GM19372 (cell line): ENCODE measurements around the gene BRD9.
"Not testable (repeated sequence)": the region's sequence is repeated elsewhere in the genome, so short reads cannot be mapped to it uniquely, and the experiment has no call there.

Experiments
- ATAC-seq: cut with Tn5 transposase; IDR thresholded peaks from one replicate; pipeline ENCODE4 v1.9.1; 2021; ENCODE audit warnings: mild to moderate bottlenecking, low read depth, moderate library complexity; ENCODE audit not compliant: unreplicated experiment

Gene BRD9

DNA sequence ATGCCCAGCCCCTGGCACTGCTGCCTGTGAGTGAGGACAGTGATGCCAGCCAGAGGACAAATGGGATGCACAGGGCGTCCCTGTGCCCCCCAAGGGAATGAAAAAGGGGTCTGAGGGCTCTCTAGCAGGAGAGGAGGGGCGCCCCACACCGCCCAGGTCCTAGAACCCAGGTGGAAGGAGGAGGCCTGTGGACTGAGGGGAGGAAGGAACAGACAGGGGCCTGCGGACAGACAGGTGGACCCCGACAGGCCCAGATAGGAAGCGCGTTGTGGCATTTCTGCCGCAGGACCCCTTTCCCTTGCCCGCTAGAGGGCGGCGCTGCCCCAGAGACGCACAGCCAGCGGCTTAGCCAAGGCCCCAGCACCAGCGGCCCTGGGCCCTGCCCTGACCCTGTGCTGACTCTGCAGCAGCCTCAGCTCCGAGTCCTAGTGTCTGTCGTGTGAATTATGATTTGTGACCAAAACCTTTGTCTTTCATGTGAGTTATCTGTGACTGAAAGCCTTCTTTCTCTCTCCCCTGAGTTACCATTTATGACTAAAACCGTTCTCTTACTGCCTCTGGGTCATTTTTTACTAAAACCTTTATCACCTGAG is 30.8 kb upstream of the BRD9 start:
- peak; percentile 92 for ATAC-seq

GRCh38 chr5:922436-923280 is 30.1 kb upstream of the BRD9 start:
- no peak for ATAC-seq

GRCh38 chr5:921456-922435 is 29.1 kb upstream of the BRD9 start:
- ATAC-seq = no peak

DNA sequence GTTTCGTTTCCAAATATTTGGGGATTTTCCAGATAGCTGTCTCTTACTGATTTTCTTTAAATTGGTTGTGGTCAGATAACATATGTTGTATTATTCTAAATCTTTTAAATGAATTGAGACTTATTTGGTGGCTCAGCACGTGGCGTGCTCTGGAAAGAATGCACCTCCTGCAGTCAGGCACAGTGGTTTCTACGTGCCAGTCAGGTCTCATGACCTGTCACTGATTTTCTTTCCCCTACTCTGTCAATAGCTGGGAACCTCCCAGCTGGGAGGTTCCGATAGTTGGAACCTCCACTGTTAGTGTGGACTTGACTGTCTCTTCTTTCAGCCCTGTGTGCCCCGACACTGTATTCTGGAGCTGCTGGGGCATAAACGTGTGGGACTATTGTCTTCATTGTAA is 27.7 kb upstream of the BRD9 start:
- no peak for ATAC-seq

GRCh38 chr5:919356-920000 is 26.9 kb upstream of the BRD9 start:
- no peak for ATAC-seq

GRCh38 chr5:918717-919116 is 26.1 kb upstream of the BRD9 start:
- not testable (repeated sequence) for ATAC-seq

- ATAC-seq = no peak
These were observed 24.1 kb upstream of the BRD9 start for GRCh38 chr5:916441-917293.

DNA sequence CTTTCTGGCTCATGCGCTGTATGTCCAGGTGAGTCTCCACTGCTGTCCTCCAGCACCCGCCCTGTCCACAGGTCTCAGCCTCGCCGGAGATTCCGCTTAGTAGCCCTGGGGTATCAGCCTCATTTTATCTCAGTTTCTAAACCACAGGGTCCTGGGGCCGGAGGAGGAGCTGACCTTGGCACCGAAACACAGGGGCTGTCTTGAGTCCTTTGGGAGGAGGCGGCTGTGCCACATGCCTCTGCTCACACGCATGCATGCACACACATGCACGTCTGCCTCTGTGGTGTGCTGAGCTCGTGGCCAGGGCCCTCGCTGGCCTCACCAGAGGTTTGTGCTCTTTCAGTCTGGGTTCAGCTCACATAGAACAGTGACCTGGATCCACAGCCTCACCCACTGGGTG is 23.3 kb upstream of the BRD9 start:
- no peak for ATAC-seq

GRCh38 chr5:915346-915745 is 22.7 kb upstream of the BRD9 start:
- ATAC-seq = not testable (repeated sequence)

DNA sequence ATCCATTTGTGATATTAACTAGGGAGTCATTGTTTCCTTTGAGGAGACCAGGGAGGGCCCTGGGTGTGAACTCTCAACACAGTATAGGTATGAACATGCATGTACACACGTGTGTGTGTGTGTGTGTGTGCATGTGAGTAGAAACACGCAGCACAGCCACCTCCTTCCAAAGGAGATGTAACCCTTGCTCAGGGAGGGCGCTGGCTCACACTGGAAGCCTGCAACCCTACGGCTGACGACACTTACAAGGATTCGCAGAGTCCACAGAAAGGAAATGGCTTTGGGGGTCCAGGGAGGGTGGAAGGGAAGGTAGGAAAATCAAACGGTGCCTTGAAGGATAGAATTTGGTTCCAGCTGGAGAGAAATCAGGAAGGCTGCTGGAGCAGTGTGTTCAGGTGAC is 22.0 kb upstream of the BRD9 start:
- no peak for ATAC-seq

DNA sequence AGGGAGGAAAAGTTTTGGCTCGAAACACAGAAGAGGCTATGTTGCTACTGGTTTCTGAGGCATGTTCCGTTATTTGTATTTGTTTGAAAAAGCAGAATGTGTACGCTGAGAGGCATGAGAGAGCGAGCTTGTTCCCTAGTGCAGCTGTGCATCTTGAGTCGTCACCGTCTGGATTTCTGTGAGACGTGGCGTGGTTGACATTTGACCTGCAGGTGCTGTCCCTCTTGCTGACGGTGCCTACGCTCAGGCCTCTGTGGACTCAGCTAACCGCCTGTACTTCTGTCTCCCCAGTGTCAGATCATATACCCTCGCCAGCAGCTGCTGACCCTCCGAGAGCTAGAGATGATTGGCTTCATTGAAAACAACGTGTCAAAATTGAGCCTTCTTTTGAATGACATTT is 21.6 kb upstream of the BRD9 start:
- no peak for ATAC-seq

DNA sequence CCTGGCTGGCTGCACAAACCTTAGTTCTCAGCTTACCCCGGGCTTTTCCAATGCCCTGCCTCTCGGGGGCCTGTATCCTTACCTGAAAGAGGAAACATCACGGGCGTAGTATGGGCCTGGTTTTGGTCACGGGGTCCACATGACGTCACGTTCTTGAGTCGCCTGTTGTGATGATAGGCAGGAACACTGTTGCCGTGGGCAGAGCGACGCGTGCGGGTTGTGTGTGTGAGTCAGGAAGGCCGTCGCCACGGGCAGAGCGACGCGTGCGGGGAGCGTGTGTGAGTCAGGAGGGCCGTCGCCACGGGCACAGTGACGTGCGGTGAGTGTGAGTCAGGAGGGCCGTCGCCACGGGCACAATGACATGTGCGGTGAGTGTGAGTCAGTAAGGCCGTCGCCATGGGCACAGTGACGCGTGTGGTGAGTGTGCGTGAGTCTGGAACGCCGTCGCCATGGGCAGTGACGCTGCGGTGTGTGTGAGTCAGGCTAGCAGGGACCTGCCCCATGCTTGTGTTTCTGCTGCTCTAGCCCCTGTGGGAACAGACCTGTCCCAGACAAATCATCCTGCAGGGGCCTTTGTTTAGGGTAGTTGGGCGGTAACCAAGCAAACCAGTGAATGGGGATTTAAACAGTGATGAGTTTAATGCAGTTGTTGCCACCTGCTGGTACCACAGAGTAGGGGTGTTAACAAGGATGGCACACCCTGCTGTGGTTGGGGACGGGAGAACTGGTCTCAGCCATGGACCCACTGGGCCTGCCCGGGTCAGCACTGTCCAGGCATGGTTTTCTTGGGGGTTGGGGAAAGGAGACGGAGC is 19.9 kb upstream of the BRD9 start:
- no peak for ATAC-seq

DNA sequence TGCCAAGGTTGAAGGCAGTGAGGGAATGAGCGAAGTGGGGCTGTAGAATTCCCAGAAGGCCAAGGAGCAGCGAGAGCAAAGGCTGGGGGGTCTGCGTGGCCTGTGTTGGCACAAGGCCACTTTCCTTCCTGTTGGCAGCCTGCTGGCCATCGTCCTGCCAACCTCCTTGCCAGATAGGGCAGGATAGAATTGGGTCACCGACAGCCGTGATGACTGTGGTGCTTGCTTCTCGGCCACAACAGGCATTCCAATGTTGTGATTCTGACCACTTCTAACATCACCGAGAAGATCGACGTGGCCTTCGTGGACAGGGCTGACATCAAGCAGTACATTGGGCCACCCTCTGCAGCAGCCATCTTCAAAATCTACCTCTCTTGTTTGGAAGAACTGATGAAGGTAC is 19.0 kb upstream of the BRD9 start:
- ATAC-seq = no peak

- no peak for ATAC-seq
These were observed 18.2 kb upstream of the BRD9 start for GRCh38 chr5:910769-911160.

DNA sequence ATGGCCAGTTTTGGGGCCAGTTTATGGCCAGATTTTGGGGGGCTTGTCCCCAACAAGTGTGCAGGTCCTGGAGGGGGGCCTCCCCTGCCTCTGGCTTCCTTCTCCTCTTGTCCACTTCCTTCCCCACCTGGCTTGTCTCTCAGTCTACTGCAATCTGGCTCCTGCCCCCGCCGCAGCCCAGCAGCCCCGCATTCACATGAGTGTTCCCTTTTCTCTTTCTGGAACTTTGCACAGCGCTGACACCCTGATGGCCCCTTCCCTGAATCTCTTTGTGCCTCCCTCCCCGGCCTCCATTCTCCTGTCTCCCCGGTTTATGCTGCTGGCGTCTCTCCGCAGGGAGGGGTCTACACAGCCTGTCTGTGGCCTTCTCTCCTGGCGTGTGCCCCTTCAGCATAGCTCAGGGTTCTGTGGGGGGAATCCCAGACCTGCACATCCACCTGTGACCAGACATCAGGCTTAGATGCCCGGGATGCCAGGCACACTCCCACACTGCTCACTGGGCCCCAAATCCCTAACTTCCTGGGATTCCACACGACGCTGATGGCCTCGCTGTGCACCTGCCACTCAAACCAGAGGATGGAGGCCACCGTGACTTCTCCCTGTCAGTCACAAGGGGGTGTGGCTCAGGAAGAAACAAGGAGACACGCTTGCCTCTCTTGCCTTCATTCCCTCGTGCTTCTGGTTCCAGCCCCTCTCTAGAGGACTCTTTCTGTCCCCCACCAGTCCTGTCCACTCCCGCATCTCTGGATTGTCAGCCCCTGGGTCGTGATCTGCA is 17.6 kb upstream of the BRD9 start:
- no peak for ATAC-seq

DNA sequence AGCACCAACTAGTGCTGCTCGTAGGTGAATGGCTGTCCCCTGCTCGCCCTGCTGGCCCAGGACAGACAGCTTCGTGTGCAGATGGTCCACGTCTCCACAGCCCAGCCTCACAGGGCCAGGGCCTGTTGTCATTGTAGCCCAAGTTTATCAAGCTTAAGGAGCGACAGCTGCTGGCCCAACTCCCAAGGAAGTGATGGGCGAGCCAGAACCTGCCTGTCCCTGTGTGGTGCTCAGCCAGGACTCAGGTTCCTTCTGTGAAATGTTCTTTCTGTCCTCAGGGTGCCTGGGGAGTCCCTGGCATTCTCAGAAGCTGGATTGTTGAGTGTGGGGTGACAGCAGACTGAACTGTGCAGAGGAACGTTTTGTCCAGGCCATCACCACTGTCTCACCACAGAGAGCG is 16.5 kb upstream of the BRD9 start:
- ATAC-seq = no peak

GRCh38 chr5:908172-908571 is 15.6 kb upstream of the BRD9 start:
- ATAC-seq = no peak

DNA sequence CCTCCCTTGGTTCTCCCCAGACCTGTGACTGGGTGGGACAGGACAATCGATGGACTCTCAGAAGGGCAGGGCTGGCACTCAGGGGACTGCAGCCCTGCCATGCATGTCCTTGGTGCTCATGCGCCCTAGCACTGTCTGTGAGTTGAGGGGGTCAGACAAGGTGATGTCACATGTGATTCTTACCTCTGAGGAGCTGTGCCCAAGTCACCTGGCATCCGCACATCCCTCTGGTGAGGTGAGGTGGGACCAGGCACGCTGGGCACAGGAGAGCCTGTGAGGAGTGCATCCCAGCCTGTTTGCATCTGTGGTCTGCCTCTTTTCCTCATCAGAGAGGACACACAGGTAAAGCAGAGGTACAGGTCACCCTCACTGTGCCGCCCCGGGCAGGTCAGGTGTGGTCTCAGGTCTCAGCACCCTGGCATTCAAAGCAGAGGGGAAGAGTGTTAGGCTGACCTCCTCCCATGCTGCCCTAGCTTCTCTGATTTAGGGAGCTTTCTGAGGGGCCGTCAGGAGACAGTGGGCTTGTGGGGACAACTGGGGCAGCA is 14.8 kb upstream of the BRD9 start:
- no peak for ATAC-seq
